ENCODE measurements around the gene SHISA7.

The SHISA7 gene

DNA sequence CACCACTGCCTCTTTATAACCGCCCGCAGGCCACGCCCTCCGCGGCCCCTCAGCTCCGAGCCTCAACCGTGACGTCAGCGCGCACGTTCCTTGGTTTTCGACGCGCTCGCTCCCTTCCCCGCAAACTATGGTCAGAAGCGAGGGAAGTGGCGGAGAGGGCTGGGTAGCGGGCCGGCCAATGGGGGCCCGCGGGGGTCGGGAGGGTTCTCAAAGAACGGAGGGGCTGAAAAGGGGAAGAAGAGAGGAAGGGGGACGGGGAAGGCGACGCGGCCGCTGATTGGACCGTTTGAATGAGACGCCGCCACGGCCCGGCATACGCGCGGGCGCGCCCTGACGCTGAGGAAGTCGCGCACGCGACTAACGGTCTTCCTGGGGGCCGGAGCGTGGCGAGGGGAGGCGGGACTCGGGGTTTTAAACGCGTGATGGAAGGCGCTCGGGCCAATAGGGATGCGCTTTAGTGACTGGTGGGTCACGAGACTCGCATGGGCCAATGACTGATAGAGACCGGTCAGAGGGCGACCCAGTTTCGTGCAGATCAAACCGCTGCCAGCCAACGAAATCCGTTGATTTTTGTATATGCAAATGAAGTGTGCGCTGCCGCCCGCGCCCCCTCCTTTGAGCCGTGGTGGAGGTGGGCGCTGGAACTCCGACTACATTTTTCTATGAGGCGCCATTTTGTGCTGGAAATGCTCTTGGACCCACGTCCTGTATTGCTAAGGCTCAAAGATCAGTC, 35.1 kb downstream of the SHISA7 start:
- TF ChIP-seq CSDC2 (CRISPR knock-in tag; IDR thresholded peaks at IDR 0.05) (0 out of 2 replicates have a peak, but pooled peaks have one; percentile 21), TOX (CRISPR knock-in tag; IDR thresholded peaks at IDR 0.05; ENCODE audit: borderline replicate concordance) (no peak)
- ATAC-seq, result peak; percentile 96

- ATAC-seq, result peak; percentile 80
Measured at GRCh38 chr19:55407550-55407799, 35.6 kb downstream of the SHISA7 start, which contains the start of gene UBE2S. Gene UBE2S, minus strand, starts transcription at chr19:55407788. Its CDS starts 199 bp downstream, at chr19:55407589.

DNA sequence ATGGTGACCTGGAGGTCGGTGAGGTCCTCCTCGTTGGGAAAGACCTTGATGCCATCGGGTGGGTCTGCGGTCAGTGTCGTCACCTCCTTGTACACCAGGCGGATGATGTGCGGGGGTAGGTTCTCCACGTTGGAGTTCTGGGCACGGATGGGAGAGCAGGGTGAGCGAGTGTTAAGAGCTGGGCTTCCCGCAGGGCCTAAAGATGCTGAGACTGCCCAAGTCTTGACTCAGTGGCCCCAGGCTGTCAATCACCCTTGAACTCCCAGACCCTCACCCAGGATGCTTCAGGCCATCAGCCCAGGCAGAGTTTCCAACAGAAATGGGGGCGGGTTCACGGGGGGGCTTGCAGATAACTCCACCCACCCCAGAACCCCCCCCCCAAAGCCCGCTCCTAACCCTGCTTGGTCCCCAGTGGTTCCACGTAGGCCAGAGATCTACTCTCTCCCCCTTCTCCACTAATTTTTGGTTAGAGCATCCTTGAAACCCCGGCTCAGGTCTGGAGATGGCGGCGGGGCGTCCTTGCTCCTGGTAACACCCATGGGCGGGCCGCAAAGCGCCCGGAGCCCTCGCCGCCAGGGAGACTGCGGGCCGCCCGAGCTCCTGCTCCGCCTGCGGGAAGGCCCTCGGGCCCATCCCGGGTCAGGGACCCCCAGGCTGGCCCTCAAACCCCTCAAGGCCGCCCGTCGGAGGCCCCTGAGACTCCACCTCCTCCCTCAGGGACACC, 36.1 kb downstream of the SHISA7 start:
- no peak for TF ChIP-seq PATZ1 (CRISPR knock-in tag; IDR thresholded peaks at IDR 0.05; ENCODE audit: borderline replicate concordance)
- TF ChIP-seq RARB (CRISPR knock-in tag; IDR thresholded peaks at IDR 0.05), result no peak
- TF ChIP-seq BACH2 (CRISPR knock-in tag; IDR thresholded peaks at IDR 0.05; ENCODE audit: borderline replicate concordance), result no peak
- TF ChIP-seq ARNTL (CRISPR knock-in tag; IDR thresholded peaks at IDR 0.05; ENCODE audit: borderline replicate concordance, low read depth), result no peak
- TF ChIP-seq TOX (CRISPR knock-in tag; IDR thresholded peaks at IDR 0.05; ENCODE audit: borderline replicate concordance), result no peak
- peak; percentile 25 for ATAC-seq

DNA sequence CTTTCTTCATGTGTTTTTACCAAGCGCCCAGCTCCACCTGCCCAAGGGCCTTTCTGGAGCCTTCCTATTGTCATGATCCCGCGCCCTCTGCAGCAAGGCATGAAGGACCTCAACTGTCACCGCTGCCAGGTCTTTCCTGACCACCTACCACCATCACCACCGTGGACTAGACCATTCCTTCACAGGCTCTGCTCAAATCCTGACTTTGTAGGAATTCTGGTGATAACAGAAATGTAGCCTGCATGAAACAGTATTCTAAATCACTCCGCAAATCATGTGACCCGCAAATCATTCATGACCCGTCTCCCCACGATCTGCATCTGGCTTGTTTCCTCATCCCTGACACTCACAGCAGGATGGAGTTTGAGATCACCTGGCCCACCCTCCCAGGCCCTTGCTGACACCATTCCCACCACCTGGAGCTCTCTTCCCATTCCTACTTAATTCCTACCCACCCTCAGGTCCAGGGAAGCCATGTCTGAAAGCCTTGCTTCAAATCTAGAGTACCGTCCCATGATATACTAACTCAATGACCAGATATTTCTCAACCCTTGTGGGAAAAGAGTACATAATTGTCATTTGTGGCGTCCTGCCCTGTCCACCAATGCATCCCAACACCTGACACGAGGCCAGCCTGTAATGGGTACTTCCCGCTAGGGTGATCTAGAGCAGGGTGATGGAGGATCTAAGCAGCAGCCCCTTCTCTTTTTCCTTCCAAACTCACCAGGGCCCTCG, 36.8 kb downstream of the SHISA7 start:
- no peak for TF ChIP-seq GLIS3 (CRISPR knock-in tag; IDR thresholded peaks at IDR 0.05)
- TF ChIP-seq TOX (CRISPR knock-in tag; IDR thresholded peaks at IDR 0.05; ENCODE audit: borderline replicate concordance), result no peak
- no peak for TF ChIP-seq OSR1 (CRISPR knock-in tag; IDR thresholded peaks at IDR 0.05)
- no peak for TF ChIP-seq ISL1 (CRISPR knock-in tag; IDR thresholded peaks at IDR 0.05)
- no peak for TF ChIP-seq ESRRG (CRISPR knock-in tag; IDR thresholded peaks at IDR 0.05)
- no peak for TF ChIP-seq CSDC2 (CRISPR knock-in tag; IDR thresholded peaks at IDR 0.05)
- no peak for TF ChIP-seq POU6F1 (CRISPR knock-in tag; IDR thresholded peaks at IDR 0.05; ENCODE audit: borderline replicate concordance, low read depth)
- TF ChIP-seq ZNF8 (CRISPR knock-in tag; IDR thresholded peaks at IDR 0.05), result no peak
- TF ChIP-seq ZNF70 (CRISPR knock-in tag; IDR thresholded peaks at IDR 0.05), result no peak
- TF ChIP-seq TCF4 (CRISPR knock-in tag; IDR thresholded peaks at IDR 0.05; ENCODE audit: borderline replicate concordance), result no peak
- TF ChIP-seq ZFP30 (CRISPR knock-in tag; IDR thresholded peaks at IDR 0.05), result no peak
- TF ChIP-seq, protein P1, sequence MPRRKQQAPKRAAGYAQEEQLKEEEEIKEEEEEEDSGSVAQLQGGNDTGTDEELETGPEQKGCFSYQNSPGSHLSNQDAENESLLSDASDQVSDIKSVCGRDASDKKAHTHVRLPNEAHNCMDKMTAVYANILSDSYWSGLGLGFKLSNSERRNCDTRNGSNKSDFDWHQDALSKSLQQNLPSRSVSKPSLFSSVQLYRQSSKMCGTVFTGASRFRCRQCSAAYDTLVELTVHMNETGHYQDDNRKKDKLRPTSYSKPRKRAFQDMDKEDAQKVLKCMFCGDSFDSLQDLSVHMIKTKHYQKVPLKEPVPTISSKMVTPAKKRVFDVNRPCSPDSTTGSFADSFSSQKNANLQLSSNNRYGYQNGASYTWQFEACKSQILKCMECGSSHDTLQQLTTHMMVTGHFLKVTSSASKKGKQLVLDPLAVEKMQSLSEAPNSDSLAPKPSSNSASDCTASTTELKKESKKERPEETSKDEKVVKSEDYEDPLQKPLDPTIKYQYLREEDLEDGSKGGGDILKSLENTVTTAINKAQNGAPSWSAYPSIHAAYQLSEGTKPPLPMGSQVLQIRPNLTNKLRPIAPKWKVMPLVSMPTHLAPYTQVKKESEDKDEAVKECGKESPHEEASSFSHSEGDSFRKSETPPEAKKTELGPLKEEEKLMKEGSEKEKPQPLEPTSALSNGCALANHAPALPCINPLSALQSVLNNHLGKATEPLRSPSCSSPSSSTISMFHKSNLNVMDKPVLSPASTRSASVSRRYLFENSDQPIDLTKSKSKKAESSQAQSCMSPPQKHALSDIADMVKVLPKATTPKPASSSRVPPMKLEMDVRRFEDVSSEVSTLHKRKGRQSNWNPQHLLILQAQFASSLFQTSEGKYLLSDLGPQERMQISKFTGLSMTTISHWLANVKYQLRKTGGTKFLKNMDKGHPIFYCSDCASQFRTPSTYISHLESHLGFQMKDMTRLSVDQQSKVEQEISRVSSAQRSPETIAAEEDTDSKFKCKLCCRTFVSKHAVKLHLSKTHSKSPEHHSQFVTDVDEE (CRISPR knock-in tag; IDR thresholded peaks at IDR 0.05), result no peak
- no peak for TF ChIP-seq PPARA (CRISPR knock-in tag; IDR thresholded peaks at IDR 0.05; ENCODE audit: borderline replicate concordance)
- no peak for TF ChIP-seq ARNTL (CRISPR knock-in tag; IDR thresholded peaks at IDR 0.05; ENCODE audit: borderline replicate concordance, low read depth)
- no peak for TF ChIP-seq ZNF565 (CRISPR knock-in tag; conservative IDR thresholded peaks at IDR 0.05; ENCODE audit: low read depth)
- no peak for TF ChIP-seq SNAI2 (CRISPR knock-in tag; IDR thresholded peaks at IDR 0.05)
- no peak for TF ChIP-seq CSRNP3 (CRISPR knock-in tag; IDR thresholded peaks at IDR 0.05)
- TF ChIP-seq BACH2 (CRISPR knock-in tag; IDR thresholded peaks at IDR 0.05; ENCODE audit: borderline replicate concordance), result no peak
- no peak for ATAC-seq
